A549 treated with AZD9567 at 1 μM for 4 hours (cell line): ENCODE data around the gene VPS29. TPM values are rescaled to one million over a fixed set of nuclear protein-coding genes. Genes with fewer than 3 reads are reported as not detected.

Experiments
- total RNA-seq: library from RNA; stranded (reverse); fragments of 200-300 nt; extraction: Qiagen RNA extraction; gene quantifications from 5 replicates; pipeline ENCODE4 v1.2.3, GENCODE V29; 2022; ENCODE audit not compliant: insufficient read depth

Gene VPS29
- 145 to 192 TPM (median 154 TPM) in 5 replicates for total RNA-seq

DNA sequence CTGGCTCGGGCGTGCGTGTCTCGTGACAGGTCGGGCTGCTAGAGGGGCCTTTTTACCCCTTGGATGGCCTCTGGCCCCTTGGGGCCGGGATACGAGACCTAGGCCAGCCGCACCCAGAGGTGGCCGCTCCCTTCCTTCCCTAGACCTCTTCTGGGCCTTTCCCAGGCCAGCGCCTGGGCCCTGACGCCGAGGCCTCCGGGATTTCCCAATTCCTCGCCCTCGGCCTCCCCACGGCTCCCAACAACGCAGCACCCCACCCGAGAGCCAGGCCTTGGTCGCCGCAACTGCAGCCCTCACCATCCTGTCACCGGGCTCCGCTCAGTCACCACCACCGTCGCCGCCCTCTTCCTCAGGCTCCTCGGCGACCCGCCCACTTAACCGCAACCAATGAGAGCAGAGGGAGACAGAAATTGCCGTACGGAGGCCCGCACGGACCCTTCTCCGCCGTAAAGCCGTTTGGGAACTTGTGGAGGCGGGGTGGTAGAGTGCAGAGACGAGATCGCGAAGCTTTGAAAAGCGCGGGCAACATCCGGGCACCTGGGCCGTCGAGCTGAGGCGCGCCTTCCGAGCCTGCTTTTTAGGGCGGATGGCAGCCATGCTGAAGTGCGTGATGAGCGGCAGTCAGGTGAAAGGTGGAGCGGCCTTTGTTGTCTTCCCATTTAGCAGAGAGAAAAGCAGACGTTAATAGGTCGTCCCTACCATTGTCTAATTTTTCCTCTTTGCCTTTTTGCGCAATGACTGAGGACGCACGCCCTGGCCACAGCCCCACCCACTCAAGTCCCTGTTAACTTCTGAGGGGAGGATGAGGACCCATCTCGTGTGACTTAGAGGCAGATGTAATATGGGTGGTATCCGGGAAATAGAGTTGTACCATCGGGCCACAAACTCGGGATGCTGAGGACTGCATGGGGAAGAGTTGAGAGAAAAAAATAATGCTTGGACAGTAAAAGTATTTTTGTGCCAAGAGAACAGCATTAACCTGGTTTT is at the start of gene VPS29, which contains the start of gene RAD9B:
VPS29 (minus strand) TSS at position 360 of the 987 bp plus-strand sequence; CDS start at position 300, 60 bp downstream.
RAD9B (plus strand) TSS at position 580 of the 987 bp plus-strand sequence; CDS start at position 587, 7 bp downstream.

DNA sequence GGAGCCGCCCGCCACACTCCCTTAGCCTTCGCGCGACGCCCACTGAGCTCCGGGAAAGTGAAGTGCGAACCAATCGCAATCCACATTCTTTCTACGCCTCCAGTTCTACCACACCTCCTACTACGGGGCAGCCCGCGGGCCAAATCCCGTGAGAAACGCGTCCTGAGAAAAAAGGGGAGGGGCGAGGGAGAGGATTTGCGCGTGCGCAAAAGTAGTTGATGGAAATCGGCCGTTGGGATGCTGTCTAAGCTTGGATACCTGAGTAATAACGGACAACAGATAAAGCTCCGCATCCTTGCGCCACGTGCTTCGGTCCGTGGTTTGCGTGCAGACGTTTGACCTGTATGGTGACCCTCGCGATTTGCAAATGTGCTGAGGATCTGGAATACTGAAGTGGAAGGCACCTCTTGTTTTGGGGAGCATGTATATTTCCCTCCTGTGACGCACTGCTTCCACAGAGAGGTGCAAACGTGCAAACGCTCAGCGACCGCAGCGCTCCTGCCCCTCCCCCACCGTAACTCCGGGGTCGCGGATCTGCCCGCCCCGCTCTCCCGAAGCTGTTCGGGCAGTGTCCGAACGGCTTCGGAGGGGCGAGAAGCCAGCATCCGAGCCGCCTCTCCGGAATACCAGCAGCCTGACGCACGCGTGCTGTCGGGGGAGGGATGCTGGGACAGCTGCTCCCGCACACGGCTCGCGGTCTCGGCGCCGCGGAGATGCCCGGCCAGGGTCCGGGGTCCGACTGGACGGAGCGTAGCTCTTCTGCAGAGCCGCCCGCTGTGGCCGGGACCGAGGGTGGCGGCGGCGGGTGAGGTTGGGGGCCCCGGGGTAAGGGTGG is 33.5 kb downstream of the VPS29 start, which contains the start of the genes FAM216A and GPN3:
FAM216A (plus strand) TSS at position 632 of the 835 bp plus-strand sequence; CDS start at position 663, 31 bp downstream.
GPN3 (minus strand) TSS at position 44 of the 835 bp plus-strand sequence. CDS start 54 bp downstream, outside the sequence.

GRCh38 chr12:110449799-110450497 is 52.0 kb downstream of the VPS29 start, which contains the start of gene ARPC3:
Gene ARPC3, minus strand, starts transcription at chr12:110450337. Its CDS starts 77 bp downstream, at chr12:110450260.

Other genes with a start within 250 kb of the VPS29 start
- gene ATP2A2, start 220.9 kb downstream of the VPS29 start, total RNA-seq: 248 to 299 TPM (median 282 TPM) in 5 replicates
- gene ANAPC7, start 98.4 kb downstream of the VPS29 start, total RNA-seq: 50.5 to 55.6 TPM (median 53.7 TPM) in 5 replicates
- gene ARPC3, start 51.8 kb downstream of the VPS29 start, total RNA-seq: 434 to 614 TPM (median 442 TPM) in 5 replicates
- 18.4 to 37.3 TPM (median 35.8 TPM) in 5 replicates for gene GPN3, start 33.9 kb downstream of the VPS29 start, total RNA-seq
- gene FAM216A, start 33.3 kb downstream of the VPS29 start, total RNA-seq: 14.0 to 21.0 TPM (median 19.4 TPM) in 5 replicates
- gene RAD9B, start 220 bp upstream of the VPS29 start, total RNA-seq: 0.26 to 0.40 TPM (median 0.32 TPM) in 4 of 5 replicates, not detected in the other
- gene PPTC7, start 81.2 kb upstream of the VPS29 start, total RNA-seq: 21.4 to 29.7 TPM (median 26.7 TPM) in 5 replicates
- gene TCTN1, start 112.0 kb upstream of the VPS29 start, total RNA-seq: 17.9 to 33.0 TPM (median 31.7 TPM) in 5 replicates
- gene HVCN1, start 187.0 kb upstream of the VPS29 start, total RNA-seq: 0.69 to 0.88 TPM (median 0.77 TPM) in 4 of 5 replicates, not detected in the other
- gene PPP1CC, start 240.8 kb upstream of the VPS29 start, total RNA-seq: 144 to 157 TPM (median 146 TPM) in 5 replicates